ENCODE measurements around the gene CDC25B.

DNA sequence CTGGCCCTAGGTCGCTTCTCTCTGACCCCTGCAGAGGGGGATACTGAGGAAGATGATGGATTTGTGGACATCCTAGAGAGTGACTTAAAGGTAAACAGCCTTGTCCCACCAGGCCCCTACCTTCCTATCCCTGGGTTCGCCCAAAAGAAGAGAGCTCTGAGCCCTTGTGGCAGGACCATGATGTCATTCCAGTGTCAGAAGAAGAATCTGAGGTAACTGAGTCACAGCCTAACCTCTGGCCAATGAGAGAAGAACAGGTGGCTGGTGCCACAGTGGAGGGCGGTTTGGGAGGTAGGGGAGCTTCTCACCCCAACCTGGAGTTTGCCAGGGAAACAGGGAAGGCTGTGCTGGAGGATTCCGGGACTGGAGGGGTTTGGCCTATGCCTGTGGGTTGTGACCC lies 5.2 kb downstream of the CDC25B start:
- TF ChIP-seq, protein P1, sequence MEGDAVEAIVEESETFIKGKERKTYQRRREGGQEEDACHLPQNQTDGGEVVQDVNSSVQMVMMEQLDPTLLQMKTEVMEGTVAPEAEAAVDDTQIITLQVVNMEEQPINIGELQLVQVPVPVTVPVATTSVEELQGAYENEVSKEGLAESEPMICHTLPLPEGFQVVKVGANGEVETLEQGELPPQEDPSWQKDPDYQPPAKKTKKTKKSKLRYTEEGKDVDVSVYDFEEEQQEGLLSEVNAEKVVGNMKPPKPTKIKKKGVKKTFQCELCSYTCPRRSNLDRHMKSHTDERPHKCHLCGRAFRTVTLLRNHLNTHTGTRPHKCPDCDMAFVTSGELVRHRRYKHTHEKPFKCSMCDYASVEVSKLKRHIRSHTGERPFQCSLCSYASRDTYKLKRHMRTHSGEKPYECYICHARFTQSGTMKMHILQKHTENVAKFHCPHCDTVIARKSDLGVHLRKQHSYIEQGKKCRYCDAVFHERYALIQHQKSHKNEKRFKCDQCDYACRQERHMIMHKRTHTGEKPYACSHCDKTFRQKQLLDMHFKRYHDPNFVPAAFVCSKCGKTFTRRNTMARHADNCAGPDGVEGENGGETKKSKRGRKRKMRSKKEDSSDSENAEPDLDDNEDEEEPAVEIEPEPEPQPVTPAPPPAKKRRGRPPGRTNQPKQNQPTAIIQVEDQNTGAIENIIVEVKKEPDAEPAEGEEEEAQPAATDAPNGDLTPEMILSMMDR (conservative IDR thresholded peaks at IDR 0.05): no peak
- TF ChIP-seq EZH2 (IDR thresholded peaks at IDR 0.05; ENCODE audit: low read depth): no peak

Data from PC-9 (cell line).